HG03064 (cell line): Measurements from ENCODE around the gene B3GAT1.

Source experiments
- ATAC-seq: cut with Tn5 transposase; IDR thresholded peaks from one replicate; pipeline ENCODE4 v1.9.1; 2021; ENCODE audit warnings: low read depth; ENCODE audit not compliant: unreplicated experiment

B3GAT1 gene

DNA sequence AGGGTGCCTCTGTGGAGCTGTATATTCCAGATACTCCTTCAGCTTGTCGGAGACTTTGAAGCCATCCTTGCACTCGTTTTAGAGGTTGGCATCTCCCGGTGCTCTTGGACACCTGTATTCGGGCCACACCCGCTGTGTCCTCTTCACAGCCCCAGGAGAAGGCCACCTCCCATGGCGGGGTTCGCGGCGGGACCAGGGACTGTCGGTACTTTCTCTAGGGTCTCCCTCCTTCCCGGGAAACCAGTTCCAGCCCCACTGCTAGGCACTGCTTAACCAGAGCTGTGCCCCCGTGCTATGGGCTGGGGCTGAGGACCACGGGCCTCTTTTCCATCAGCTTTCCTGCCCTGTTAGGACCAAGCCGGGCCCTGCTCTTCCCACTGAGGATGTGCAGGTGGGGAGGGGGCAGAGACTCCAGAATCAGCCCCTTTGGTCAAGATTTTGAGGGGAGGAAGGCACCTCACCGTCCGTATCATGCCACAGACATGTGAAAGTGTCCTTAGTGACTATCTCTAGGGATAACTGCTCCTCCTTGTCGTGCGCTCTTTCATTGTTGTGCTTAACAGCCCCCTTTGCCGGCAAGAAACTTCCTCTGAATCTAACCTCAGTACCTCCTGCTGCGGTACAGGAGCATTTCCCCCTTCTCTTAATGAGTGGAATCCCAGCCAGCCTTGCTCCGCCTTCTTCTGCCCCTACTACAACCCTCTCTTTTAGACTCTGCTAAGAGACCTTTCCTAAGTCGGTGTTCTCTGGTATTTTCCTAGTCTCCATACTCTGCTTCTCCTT, 1.2 kb upstream of the B3GAT1 start:
- ATAC-seq, result no peak

DNA sequence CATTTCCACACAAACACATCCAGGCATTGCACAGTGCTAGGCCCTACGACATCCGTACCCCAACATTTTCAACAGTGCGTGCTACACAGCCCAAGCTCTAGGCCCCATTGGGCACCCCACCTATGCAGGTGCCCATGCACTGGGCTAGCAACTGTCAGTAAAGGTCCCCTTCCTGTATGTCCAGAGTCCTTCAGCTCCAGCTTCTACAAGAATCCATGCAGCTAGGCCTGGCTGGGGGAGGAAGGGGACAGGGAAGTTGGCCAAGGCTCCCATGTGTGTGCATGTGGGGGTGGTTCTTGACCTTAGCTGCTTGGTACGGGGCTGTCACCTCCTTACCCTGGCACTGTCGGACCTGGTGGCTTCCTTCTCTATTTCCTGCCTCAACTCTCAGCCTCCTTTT, 1.3 kb downstream of the B3GAT1 start:
- no peak for ATAC-seq

DNA sequence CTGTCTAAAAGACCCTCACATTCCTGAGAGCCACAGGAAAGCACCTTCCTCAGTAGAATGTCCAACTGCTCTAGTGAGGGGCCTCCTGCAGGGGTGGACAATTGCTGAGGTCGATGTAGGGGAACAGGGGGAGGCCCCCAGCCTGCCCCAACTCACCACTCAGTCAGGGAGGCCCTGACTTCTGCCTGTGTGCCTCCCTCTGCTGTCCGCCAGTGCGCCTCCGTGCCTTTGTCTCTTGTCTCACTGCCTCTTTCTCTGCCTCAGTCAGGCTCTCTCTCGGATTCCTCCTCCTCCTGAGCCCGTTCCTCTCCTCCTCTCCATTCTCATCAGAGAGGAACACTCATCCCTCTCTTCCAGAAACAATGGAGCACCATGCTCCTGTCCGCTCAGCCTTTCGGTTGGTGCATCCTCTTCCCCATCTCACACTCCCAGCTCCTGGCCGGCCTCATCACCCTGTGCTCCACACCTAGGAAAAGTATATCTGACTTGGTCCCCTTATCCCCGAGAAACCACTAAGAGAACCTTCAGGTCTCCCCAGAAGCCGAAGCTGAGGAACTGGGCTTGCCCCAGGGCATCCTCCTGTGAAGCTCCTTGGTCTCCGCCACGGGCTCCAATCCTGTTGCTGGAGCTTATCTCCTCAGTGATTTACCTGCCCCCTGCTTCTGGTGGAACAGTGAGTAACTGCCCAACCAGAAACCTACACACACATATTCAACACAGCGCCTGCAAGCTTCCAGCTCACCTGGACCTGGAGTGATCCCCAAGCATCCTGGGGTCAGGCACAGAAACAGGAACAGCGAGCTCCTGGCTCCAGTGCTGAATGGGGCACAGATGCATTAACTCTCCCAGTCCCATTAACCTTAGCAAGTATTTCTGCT, 2.3 kb downstream of the B3GAT1 start:
- no peak for ATAC-seq

DNA sequence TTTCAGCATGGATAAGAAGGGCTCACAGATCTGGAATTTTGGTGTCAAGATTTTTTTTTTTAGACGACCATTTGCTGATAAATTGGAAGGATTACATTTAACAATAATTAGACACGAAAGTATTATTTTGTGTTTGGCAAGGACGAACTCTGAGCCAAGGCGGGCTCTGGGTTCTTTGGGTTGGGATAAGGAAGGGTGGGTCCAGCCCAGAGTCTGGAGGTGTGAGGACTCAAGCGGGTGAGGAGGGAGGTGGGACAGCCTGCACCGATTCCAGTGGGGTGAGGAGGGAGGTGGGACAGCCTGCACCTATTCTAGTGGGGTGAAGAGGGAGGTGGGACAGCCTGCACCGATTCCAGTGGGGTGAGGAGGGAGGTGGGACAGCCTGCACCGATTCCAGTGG, 4.1 kb downstream of the B3GAT1 start:
- ATAC-seq, result no peak

DNA sequence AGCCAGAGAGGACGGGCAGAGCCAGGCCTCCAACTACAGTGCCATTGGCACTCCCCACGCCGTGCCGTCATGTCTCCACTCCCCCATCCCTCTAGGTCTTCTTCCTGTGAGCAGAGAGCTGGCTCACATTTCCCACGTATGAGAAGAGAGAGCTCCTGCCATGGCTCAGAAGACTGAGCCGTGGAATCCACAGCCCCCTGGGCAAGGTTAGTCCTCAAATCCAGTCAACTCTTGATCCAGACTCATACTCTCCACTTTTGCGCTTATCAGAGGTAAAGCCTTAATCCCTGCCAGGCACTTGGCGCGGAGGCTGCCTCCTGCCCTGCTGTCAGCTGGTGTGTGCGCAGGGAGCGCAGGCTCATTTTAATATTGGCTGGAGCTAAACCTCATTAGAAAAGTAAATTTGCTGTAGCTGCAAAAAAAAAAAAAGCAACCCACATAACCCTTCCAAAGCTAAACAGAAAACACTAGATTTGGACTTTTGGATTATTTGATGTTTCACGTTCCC, 4.7 kb downstream of the B3GAT1 start:
- no peak for ATAC-seq

DNA sequence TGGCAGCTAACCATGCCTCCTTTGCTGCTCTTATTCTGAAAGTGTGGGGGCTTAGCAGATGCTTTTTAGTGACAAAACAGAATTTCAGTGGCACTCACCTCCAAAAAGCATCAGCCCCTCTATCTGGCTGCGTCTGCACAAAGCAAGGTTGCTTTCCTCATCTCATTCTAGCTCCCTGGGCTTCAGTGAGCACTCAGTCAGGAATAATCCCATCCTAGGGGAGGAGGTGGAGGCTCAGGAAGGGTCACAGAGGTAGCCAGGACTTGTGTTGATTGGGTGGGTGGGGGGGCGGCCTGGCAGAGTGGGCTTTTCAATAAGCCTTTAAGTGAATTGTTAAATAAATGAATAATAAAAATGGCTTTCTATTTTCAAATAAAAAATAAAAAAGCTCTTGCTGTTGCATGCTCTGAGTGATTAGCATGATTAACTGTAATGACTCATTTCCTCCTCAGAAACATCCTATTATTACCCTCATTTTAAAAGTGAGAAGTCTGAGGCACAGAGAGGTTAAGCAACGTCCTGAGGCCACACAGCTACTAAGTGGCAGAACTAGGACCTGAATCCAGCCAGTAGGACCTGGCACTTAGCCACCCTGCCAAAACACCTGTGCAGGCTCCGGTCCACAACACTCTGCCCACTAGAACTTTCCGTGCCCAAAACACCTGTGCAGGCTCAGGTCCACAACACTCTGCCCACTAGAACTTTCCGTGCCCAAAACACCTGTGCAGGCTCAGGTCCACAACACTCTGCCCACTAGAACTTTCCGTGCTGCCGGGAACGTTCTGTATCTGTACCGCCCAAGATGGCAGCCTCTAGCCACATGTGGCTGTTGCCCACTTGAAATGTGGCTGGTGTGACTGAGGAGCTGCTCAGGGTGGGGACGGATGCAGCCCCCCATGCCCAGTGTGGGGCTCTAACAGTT, 5.5 kb downstream of the B3GAT1 start:
- ATAC-seq, result no peak

DNA sequence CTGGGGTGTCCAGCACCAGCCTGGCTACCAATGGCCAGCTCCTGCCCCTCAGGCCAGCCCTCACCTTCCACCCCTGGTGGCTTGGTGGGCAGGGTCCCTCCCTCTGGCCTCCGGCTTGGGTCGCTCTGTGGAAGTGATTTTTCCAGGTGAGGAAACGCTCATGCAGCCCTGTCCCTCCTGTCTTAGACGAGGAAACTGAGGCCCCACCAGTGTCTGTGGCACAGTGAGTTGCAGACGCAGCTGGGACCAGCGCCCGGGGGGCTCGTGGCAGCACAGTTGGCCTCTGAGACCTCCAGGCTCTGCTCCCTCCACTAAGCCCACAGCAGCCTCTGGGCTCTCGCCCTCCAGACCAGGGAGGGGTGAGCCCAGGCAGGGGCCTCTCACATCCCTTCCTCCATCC, 6.2 kb downstream of the B3GAT1 start:
- ATAC-seq, result no peak

DNA sequence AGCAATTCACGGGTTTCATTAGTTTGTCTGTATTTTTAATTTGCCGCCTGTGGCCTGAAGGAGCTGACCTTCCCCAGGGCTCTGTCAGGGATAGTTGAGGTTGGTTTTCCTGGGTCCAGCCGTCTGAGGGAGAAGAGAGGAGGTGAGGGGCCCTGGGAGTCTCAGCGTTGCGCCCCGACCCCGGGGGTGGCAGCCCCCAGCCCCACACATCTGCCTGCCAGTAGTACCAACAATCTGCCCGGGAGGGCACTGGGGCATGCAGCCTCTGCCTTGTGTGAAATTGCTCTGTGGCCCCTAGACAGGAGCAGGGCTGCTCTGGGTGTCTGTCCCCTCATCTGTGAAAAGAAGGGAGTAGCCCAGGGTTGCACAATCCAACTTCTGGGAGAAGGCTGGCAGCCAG, 6.6 kb downstream of the B3GAT1 start:
- ATAC-seq, result no peak

DNA sequence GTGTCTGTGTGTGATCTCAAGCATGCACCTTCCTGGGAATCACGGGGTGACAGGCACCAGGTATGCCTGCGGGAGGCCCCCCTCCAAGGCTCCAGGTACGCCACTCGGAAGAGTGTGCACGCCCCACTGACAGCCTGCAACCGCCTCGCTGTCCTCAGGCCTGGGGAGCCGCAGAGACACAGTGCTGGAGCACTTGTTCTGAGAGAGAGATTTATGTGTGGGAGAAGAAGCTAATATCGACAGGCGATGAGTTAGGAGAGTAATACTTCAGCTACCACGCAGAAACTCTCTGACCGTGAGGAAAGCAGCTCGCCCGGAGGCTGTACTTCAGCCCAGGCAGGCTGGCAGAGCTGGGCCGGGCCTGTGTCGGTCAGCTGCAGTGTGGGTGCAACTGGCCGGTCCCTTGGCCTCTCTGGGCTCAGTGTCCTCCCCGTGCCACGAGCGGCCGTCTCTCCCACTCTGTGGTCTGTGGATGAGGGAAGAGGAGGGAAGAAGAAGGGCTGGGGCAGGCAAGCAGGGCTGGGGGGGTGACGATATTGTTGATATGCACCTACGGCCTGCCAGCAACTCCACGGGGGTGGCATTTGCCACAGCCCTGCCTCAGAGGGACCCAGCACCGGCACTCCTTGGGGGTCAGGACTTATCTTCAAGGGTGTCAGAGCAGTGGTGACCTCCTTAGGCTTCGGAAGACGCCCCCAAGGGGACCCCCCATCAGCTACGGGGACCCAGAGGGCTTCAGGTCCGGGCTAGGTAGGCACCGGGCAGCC, 7.3 kb downstream of the B3GAT1 start:
- no peak for ATAC-seq

DNA sequence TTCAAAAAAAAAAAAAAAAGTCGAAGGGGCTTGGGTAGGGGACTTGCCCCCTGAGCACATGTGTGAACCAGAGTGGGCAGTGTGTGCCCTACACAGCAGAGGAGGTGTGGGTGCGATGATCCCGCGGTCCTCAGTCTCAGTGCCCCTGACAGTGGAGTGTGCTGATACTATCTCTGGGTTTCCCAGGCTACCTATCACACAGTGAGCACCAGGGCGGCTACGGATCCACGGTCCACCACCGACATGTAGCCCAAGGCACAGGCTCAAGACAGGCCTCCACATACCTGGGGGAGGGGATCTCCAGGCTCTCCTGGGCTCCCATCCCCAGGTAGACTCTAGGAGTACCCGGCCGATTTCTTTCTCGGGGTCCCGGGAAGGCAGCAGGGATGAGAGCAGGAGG, 9.1 kb downstream of the B3GAT1 start:
- no peak for ATAC-seq

DNA sequence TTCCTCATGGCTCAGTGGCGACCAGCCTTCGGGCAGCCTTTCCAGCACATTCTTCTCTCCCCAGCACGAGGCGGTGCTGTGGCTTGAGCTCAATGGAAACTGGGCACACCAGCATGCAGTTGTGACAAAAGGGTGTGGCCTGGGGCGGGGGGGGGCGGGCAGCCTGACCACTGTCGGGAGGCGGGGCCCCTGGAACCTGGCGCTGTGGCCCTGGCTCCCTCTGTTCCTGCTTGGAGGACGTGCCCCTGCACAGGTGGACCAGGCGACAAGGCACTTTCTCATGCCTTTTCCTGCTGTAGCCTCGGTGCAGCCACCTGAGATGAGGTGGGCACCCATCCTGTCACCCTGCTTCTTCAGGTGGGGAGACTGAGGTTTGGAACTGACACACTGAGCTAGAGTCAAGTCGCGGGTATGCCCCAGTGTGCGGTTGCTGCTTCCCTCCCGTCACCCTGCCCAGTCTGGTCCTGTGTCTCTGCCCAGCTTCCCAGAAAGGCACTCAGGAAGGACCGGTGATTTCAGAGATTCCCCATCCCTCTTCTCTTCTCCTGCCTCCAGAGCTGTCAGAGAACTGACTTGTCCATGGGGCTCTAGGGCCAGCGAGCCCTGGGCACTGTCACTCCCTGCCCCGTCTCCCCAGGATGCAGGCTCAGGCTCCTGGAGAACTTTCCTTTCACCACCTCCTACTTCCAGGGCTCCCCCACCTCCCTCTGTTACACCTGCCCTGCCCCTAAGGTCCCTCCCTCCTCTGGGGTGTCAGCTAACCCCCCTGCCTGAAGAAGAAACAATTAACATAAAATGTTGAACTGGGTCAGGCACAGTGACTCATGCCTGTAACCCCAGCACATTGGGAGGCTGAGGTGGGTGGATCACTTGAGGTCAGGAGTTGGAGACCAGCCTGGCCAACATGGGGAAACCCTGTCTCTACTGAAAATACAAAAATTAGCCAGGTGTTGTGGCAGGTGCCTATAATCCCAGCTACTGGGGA, 9.9 kb downstream of the B3GAT1 start:
- no peak for ATAC-seq

DNA sequence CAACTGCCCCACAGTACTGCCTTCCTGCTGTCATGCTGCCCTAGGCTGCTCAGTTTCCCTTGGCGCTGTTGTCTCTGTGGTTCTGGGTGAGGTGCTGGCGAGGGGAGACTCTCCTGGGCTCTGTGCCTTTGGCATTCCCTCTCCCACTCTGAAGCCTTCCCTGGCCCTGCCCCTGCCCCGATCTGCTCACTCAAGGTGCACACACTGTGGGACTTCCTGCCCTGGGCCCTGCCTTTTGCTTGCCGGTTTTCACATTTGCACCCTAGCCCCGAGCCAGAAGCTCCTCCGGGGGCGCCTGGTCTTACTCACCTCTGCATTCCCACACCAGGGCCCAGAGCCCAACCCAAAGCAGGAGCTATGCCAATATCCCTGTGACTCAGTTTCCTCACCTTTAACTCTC, 12.0 kb downstream of the B3GAT1 start:
- no peak for ATAC-seq

DNA sequence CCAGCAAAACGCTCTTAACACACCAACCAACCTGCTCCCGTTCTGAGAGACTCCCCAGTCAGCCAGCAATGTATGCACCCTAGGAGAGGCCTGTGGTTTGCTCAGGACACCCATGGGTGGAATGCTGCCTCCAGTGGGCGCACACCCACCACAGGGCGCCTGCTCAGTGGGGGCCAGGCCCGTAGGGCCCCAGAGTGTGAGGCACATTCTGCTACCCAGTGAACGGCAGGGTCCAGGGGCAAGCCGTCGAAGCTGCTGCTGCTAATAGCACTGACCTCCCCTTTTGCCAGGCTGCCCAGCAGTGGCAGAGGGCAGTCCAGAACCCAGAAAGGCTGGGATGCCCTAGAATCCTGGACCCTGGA, 12.8 kb downstream of the B3GAT1 start:
- ATAC-seq, result no peak

DNA sequence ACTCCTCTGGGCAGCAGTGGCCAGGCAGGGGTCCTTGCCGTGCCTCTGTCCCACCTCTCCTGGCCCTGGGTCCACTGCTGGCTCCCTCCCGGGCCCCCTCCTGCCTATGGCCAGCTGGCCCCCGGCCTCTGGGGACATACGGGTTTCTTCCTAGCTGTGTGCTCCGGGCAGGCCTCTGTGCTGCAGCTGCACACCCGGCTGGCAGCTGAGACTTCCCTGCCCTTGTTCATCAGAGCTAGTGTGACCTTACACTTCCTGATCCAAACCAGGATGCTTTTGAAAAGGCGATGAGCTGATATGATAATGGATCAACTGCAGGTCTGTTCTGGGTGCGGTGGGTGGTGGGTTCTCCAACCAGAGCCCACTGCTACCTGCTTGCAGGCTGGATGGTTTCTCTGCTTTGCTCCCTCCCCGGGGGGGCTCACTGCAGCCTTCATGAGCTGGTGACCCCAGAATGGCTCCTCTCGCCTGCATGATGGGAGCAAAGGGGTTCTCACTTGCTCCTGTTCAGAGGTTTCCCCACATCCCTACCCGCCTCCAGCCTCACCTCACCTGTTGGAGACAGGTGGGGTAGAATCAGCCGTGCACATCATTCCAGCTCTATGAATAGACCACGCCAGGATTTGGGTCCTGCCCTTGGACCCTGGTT, 13.3 kb downstream of the B3GAT1 start:
- no peak for ATAC-seq

DNA sequence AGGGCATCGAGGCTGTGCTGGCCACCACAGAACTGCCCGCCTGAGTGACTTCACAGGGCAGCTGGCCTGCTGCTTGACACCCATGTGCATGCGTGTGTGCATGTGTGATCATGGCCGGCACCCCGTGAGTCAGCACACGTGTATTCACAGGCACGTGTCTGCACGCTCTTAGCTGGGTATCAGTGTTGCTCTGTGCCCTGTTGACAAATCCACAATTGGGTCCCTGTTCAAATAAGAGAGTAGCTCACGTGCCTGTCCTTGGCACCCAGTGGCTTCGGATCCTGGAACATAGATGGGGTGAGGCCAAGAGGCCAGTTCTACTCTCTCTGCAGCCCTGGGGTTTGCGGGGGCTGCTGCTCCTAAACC, 14.0 kb downstream of the B3GAT1 start:
- no peak for ATAC-seq

DNA sequence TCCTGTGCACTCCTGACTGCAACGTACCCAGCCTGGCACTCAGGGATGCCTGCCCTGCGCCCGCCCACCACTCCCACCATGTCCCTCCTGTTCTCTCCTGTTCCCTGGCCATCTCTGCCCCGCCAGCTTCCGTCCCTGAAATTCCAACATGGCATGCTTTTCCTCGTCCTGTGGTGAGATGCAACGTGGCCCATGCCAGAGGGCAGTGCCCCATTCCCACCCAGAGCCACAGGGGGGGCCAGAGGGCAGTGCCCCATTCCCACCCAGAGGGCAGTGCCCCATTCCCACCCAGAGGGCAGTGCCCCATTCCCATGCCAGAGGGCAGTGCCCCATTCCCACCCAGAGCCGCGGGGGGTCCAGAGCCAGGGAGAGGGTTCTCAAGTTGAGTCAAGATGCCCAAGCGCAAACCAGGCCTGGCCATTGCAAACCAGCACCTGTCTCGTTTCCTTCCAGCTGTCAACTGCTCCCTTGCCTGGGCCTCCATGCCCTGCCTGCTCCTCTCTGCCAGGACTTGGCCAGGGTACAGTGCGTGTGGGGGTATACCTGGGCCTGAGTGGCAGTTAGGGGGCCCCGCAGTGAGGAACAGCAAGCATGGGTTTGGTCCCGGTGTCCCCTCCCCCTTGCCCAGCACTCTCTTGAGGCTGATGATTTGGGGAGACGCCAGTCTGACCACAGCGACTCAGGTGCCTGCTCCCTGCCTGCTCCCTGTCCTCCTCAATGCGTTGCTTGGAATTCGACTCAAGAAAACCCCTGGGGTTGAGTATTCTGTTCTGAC, 14.6 kb downstream of the B3GAT1 start:
- ATAC-seq, result no peak

DNA sequence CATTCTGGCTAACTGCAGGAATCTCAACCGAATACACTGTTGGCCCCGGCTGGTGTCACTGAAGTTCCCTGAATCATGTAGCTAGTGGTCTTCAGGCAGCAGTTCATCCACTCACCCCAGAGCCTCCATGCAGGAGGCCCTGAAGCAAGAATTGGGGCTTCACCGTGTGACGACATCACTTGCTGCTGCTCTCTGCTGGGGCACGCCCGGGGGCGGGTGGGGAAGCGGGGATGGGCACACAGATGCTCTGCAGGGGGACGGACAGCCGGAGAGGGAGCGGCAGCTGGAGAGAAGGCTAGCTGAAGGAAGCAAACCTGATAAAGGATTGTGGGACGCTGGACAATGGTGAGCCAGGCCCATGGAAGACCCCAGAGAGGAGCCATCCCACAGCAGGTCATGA, 17.0 kb downstream of the B3GAT1 start:
- no peak for ATAC-seq

DNA sequence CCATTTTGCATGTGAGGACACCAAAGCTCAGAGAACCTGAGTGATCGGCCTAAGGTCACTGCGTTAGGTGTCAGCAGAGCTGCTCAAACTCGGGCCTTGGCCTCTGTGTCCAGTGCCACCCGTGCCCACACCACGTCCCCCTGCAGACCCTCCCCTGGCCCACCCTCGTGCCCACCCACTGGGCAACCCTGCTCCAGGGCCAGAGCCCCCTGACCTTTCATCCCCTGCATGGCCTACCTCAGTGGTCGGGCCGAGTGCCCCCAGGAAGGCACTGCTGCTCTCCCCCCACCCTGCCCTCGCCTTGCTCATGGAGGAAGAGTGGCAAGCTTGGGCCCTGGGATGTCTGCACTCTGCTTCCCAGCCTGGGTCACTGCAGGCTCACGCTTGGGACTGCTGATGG, 17.7 kb downstream of the B3GAT1 start:
- no peak for ATAC-seq
